A549 (cell line): ENCODE results near the gene TUBGCP6.

ENCODE experiments used
- EHF ChIP-seq: fragments of 250-450 bp; sonication (Bioruptor Pico); IDR thresholded peaks from 2 replicates; pipeline ENCODE4 v1.5.0; 2020; ENCODE audit warnings: mild to moderate bottlenecking
- EP300 ChIP-seq, 2 experiments: fragments of >200 bp; sonication (Bioruptor Twin); formaldehyde crosslinking; IDR thresholded peaks; 2 replicates in 1 of 2; 3 replicates in 1 of 2; pipeline ENCODE4 v1.6.1; 2016 to 2017
- ESRRA ChIP-seq: fragments of 150-350 bp; IDR thresholded peaks from 2 replicates; pipeline ENCODE4 v1.6.1; 2014; ENCODE audit warnings: mild to moderate bottlenecking, low read length, borderline replicate concordance
- HOXA7 ChIP-seq: fragments of 250-450 bp; sonication (Bioruptor Pico); IDR thresholded peaks from 2 replicates; pipeline ENCODE4 v1.5.0; 2020; ENCODE audit warnings: mild to moderate bottlenecking, moderate library complexity
- JUNB ChIP-seq: fragments of >200 bp; sonication (Bioruptor Twin); formaldehyde crosslinking; IDR thresholded peaks from 2 replicates; pipeline ENCODE4 v1.6.1; 2016
- NR3C1 ChIP-seq: fragments of >200 bp; sonication (Bioruptor Twin); formaldehyde crosslinking; IDR thresholded peaks from 3 replicates; pipeline ENCODE4 v1.6.1; 2017
- POLR2A ChIP-seq: IDR thresholded peaks from 2 replicates; pipeline ENCODE4 v1.6.1; 2012; ENCODE audit warnings: mild to moderate bottlenecking, low read length
- RARB ChIP-seq: fragments of 250-450 bp; sonication (Bioruptor Pico); IDR thresholded peaks from 2 replicates; pipeline ENCODE4 v1.8.0; 2021; ENCODE audit warnings: mild to moderate bottlenecking, moderate library complexity
- RFX5 ChIP-seq: fragments of 450-650 bp; IDR thresholded peaks from 2 replicates; pipeline ENCODE4 v1.7.1; 2014; ENCODE audit warnings: antibody characterized with exemption, mild to moderate bottlenecking, moderate library complexity
- TF ChIP-seq, protein P1 (sequence below): IDR thresholded peaks from 2 replicates; pipeline ENCODE4 v1.6.1; 2012
- TF ChIP-seq, protein P2 (sequence below): fragments of 450-650 bp; IDR thresholded peaks from 2 replicates; pipeline ENCODE4 v1.6.1; 2014; ENCODE audit warnings: antibody characterized with exemption
- TF ChIP-seq, protein P3 (sequence below): IDR thresholded peaks from 2 replicates; pipeline ENCODE4 v1.6.1; 2012
- TF ChIP-seq, protein P4 (sequence below): fragments of >200 bp; sonication (Bioruptor Twin); formaldehyde crosslinking; IDR thresholded peaks from 3 replicates; pipeline ENCODE4 v1.5.1; 2016
- TF ChIP-seq, protein P5 (sequence below): fragments of 200-600 bp; sonication (generic); IDR thresholded peaks from 2 replicates; pipeline ENCODE4 v1.6.1; 2016; ENCODE audit warnings: antibody characterized with exemption, mild to moderate bottlenecking, moderate library complexity

DNA sequence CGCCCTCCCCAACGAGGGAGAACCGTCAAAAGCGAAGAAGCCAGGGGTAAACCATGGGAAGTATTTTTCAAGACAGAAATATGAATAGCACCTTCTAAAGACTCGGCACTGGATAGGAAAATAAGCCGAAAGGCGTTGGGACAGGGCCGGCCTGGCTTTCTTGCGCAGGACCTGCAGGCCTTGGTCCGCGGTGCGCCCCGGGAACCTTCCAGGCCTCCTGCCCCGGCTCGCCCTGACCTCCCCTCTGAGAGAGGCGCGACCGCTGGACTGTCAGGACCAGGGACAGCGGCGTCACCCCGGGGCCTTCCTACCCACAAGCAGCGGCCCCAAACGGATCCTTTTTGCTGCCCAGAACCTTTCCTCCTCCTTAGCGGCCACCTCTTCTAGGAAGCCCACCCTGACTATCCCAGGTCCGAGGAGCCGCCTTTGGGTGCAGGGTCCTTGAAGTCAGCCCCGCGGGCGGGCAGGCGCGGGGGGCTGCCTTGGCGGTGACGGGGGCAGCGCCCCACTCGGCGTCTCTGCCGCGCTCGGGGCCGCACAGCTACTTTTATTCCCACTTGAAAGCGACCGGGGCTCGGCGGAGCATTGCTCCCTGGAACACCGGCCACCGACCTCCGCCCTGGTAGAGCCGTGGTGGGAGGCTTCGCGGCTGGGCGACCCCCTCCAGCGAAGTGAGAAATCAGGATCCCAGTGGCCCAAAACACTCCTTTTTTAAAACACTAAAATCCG lies 26.0 kb upstream of the TUBGCP6 start:
- TF ChIP-seq EHF (CRISPR knock-in tag) = no peak
- TF ChIP-seq, protein P1, sequence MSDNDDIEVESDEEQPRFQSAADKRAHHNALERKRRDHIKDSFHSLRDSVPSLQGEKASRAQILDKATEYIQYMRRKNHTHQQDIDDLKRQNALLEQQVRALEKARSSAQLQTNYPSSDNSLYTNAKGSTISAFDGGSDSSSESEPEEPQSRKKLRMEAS = no peak
- TF ChIP-seq RFX5 = no peak
- TF ChIP-seq EP300 (IDR thresholded peaks at IDR 0.05) = no peak
- TF ChIP-seq HOXA7 = no peak
- no peak for TF ChIP-seq JUNB
- TF ChIP-seq, protein P2, sequence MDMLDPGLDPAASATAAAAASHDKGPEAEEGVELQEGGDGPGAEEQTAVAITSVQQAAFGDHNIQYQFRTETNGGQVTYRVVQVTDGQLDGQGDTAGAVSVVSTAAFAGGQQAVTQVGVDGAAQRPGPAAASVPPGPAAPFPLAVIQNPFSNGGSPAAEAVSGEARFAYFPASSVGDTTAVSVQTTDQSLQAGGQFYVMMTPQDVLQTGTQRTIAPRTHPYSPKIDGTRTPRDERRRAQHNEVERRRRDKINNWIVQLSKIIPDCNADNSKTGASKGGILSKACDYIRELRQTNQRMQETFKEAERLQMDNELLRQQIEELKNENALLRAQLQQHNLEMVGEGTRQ = no peak
- TF ChIP-seq, protein P3, sequence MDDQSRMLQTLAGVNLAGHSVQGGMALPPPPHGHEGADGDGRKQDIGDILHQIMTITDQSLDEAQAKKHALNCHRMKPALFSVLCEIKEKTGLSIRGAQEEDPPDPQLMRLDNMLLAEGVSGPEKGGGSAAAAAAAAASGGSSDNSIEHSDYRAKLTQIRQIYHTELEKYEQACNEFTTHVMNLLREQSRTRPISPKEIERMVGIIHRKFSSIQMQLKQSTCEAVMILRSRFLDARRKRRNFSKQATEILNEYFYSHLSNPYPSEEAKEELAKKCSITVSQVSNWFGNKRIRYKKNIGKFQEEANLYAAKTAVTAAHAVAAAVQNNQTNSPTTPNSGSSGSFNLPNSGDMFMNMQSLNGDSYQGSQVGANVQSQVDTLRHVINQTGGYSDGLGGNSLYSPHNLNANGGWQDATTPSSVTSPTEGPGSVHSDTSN = no peak
- TF ChIP-seq, protein P4, sequence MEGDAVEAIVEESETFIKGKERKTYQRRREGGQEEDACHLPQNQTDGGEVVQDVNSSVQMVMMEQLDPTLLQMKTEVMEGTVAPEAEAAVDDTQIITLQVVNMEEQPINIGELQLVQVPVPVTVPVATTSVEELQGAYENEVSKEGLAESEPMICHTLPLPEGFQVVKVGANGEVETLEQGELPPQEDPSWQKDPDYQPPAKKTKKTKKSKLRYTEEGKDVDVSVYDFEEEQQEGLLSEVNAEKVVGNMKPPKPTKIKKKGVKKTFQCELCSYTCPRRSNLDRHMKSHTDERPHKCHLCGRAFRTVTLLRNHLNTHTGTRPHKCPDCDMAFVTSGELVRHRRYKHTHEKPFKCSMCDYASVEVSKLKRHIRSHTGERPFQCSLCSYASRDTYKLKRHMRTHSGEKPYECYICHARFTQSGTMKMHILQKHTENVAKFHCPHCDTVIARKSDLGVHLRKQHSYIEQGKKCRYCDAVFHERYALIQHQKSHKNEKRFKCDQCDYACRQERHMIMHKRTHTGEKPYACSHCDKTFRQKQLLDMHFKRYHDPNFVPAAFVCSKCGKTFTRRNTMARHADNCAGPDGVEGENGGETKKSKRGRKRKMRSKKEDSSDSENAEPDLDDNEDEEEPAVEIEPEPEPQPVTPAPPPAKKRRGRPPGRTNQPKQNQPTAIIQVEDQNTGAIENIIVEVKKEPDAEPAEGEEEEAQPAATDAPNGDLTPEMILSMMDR = no peak
- TF ChIP-seq POLR2A = no peak
- TF ChIP-seq, protein P5, sequence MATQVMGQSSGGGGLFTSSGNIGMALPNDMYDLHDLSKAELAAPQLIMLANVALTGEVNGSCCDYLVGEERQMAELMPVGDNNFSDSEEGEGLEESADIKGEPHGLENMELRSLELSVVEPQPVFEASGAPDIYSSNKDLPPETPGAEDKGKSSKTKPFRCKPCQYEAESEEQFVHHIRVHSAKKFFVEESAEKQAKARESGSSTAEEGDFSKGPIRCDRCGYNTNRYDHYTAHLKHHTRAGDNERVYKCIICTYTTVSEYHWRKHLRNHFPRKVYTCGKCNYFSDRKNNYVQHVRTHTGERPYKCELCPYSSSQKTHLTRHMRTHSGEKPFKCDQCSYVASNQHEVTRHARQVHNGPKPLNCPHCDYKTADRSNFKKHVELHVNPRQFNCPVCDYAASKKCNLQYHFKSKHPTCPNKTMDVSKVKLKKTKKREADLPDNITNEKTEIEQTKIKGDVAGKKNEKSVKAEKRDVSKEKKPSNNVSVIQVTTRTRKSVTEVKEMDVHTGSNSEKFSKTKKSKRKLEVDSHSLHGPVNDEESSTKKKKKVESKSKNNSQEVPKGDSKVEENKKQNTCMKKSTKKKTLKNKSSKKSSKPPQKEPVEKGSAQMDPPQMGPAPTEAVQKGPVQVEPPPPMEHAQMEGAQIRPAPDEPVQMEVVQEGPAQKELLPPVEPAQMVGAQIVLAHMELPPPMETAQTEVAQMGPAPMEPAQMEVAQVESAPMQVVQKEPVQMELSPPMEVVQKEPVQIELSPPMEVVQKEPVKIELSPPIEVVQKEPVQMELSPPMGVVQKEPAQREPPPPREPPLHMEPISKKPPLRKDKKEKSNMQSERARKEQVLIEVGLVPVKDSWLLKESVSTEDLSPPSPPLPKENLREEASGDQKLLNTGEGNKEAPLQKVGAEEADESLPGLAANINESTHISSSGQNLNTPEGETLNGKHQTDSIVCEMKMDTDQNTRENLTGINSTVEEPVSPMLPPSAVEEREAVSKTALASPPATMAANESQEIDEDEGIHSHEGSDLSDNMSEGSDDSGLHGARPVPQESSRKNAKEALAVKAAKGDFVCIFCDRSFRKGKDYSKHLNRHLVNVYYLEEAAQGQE = peak; percentile 93
- TF ChIP-seq RARB (CRISPR knock-in tag) = no peak
- no peak for TF ChIP-seq NR3C1
- no peak for TF ChIP-seq ESRRA
